H1 (cell line): ENCODE results near the gene FARS2. TPM values are rescaled to one million over a fixed set of nuclear protein-coding genes. Genes with fewer than 3 reads are reported as not detected.

Experiments used
- CTCF ChIA-PET: fragments of 300-600 bp; sonication (Branson Sonifier 250); formaldehyde crosslinking; loops from one replicate; lab custom pipeline; 2021; ENCODE audit not compliant: partially characterized antibody; lab: Charles Lee
- POLR2A ChIA-PET: fragments of 300-600 bp; sonication (Branson Sonifier 250); formaldehyde crosslinking; loops from one replicate; lab custom pipeline; 2021; ENCODE audit warnings: inconsistent platforms; ENCODE audit not compliant: partially characterized antibody; lab: Charles Lee
- DNase-seq, 2 experiments: peaks; one replicate each; pipeline versions ENCODE4 v3.0.0 to v3.0.0-alpha.2; 2010 to 2022; ENCODE audit warnings: low spot score in 2 of 2, low read depth in 1 of 2, mixed read lengths in 1 of 2
- FAIRE-seq: peaks from 2 replicates; lab custom pipeline; 2011; peaks lifted over from hg19 to GRCh38; lab: Jason Lieb, UNC
- H2AFZ ChIP-seq: 2 replicates; pipeline ENCODE4 v1.8.1; 2012; ENCODE audit warnings: low read length, inconsistent platforms
- H2AK5ac ChIP-seq: 2 replicates; pipeline ENCODE4 v1.6.1; 2013; ENCODE audit warnings: low read depth, low read length
- H2BK120ac ChIP-seq: replicated peaks from 2 replicates; pipeline ENCODE3; 2013; ENCODE audit warnings: low read depth, low read length, inconsistent platforms
- H2BK12ac ChIP-seq: 2 replicates; pipeline ENCODE4 v1.6.1; 2013; ENCODE audit warnings: low read depth, low read length
- H2BK15ac ChIP-seq: 2 replicates; pipeline ENCODE4 v1.6.1; 2013; ENCODE audit warnings: low read length
- H2BK20ac ChIP-seq: 2 replicates; pipeline ENCODE4 v1.6.1; 2013; ENCODE audit warnings: low read length
- H2BK5ac ChIP-seq: 2 replicates; pipeline ENCODE4 v1.6.1; 2013; ENCODE audit warnings: low read depth, low read length
- H3K14ac ChIP-seq: 2 replicates; pipeline ENCODE4 v1.6.1; 2013; ENCODE audit warnings: inconsistent platforms; ENCODE audit not compliant: insufficient read length
- H3K18ac ChIP-seq: 2 replicates; pipeline ENCODE4 v1.6.1; 2013; ENCODE audit warnings: low read length; ENCODE audit errors: extremely low read depth
- H3K23ac ChIP-seq: 2 replicates; pipeline ENCODE4 v1.6.1; 2013; ENCODE audit warnings: inconsistent platforms; ENCODE audit not compliant: insufficient read length
- H3K23me2 ChIP-seq: 2 replicates; pipeline ENCODE4 v1.6.1; 2013; ENCODE audit warnings: low read depth, low read length
- H3K27ac ChIP-seq: 2 replicates; pipeline ENCODE4 v1.6.1; 2011; ENCODE audit warnings: low read depth, low read length, inconsistent platforms
- H3K27me3 ChIP-seq, 4 experiments: replicated peaks in 1 of 4; 1 replicate in 1 of 4; 2 replicates in 3 of 4; pipeline versions ENCODE4 v1.6.1 to v1.8.1; 2011 to 2013; ENCODE audit warnings: low read length in 3 of 4, mild to moderate bottlenecking in 3 of 4, inconsistent platforms in 2 of 4, mixed read lengths in 2 of 4, moderate library complexity in 1 of 4; ENCODE audit not compliant: control insufficient read depth in 3 of 4, insufficient read depth in 3 of 4; ENCODE audit errors: extremely low read depth in 1 of 4
- H3K36me3 ChIP-seq, 4 experiments: 2 replicates each; pipeline versions ENCODE4 v1.6.1 to v1.8.1; 2011 to 2013; ENCODE audit warnings: mild to moderate bottlenecking in 4 of 4, low read length in 3 of 4, moderate library complexity in 2 of 4, control low read depth in 1 of 4, inconsistent platforms in 1 of 4; ENCODE audit not compliant: insufficient read depth in 4 of 4, control insufficient read depth in 2 of 4
- H3K4ac ChIP-seq: replicated peaks from 2 replicates; pipeline ENCODE3; 2013; ENCODE audit warnings: low read length, low read depth, mixed read lengths, inconsistent platforms; ENCODE audit not compliant: insufficient read length
- H3K4me1 ChIP-seq, 4 experiments: replicated peaks in 1 of 4; 1 replicate in 1 of 4; 2 replicates in 3 of 4; pipeline versions ENCODE4 v1.6.1 to v1.8.1; 2011 to 2013; ENCODE audit warnings: low read length in 3 of 4, inconsistent platforms in 2 of 4, mixed read lengths in 1 of 4; ENCODE audit not compliant: insufficient read depth in 4 of 4, control insufficient read depth in 3 of 4
- H3K4me2 ChIP-seq, 2 experiments: 2 replicates each; pipeline versions ENCODE4 v1.6.1 to v1.8.1; 2011 to 2013; ENCODE audit warnings: low read depth in 2 of 2, low read length in 2 of 2, control low read depth in 1 of 2, inconsistent platforms in 1 of 2, mild to moderate bottlenecking in 1 of 2; ENCODE audit not compliant: insufficient read depth in 1 of 2
- H3K4me3 ChIP-seq, 4 experiments: fragments of 200-600, 300-600 bp in 1 of 4; sonication (generic), shearing (Covaris generic), sonication (Bioruptor Twin) in 1 of 4; 2 replicates each; pipeline versions ENCODE4 v1.5.1 to v1.8.1; 2011 to 2016; ENCODE audit warnings: low read length in 4 of 4, low read depth in 3 of 4, control low read depth in 2 of 4, inconsistent platforms in 2 of 4, mild to moderate bottlenecking in 2 of 4, mixed read lengths in 1 of 4, moderate library complexity in 1 of 4; ENCODE audit not compliant: insufficient read depth in 2 of 4; ENCODE audit errors: extremely low read depth in 1 of 4
- H3K56ac ChIP-seq: replicated peaks from 2 replicates; pipeline ENCODE3; 2013; ENCODE audit warnings: low read depth, mild to moderate bottlenecking, mixed read lengths, low read length, inconsistent platforms; ENCODE audit not compliant: insufficient read length
- H3K79me1 ChIP-seq: 2 replicates; pipeline ENCODE4 v1.6.1; 2013; ENCODE audit warnings: low read depth, low read length, control low read depth
- H3K79me2 ChIP-seq, 2 experiments: 2 replicates each; pipeline versions ENCODE4 v1.6.1 to v1.8.1; 2012 to 2013; ENCODE audit warnings: low read length in 2 of 2, mild to moderate bottlenecking in 2 of 2, inconsistent platforms in 1 of 2; ENCODE audit not compliant: insufficient read depth in 2 of 2, control insufficient read depth in 1 of 2
- H3K9ac ChIP-seq, 4 experiments: replicated peaks in 1 of 4; 1 replicate in 1 of 4; 2 replicates in 3 of 4; pipeline versions ENCODE4 v1.6.1 to v1.8.1; 2011 to 2013; ENCODE audit warnings: low read depth in 3 of 4, low read length in 3 of 4, control low read depth in 2 of 4, mild to moderate bottlenecking in 2 of 4, moderate library complexity in 2 of 4, inconsistent platforms in 1 of 4; ENCODE audit errors: extremely low read depth in 1 of 4
- H3K9me3 ChIP-seq, 2 experiments: 2 replicates each; pipeline versions ENCODE4 v1.6.1 to v1.8.1; 2012 to 2013; ENCODE audit warnings: mild to moderate bottlenecking in 2 of 2, moderate library complexity in 2 of 2, control low read depth in 1 of 2, inconsistent platforms in 1 of 2, low read depth in 1 of 2, low read length in 1 of 2, mixed read lengths in 1 of 2; ENCODE audit not compliant: insufficient read depth in 2 of 2
- H4K20me1 ChIP-seq, 2 experiments: replicated peaks in 1 of 2; 2 replicates each; pipeline versions ENCODE3 to v1.8.1; 2011 to 2013; ENCODE audit warnings: inconsistent platforms in 2 of 2, low read length in 2 of 2, mild to moderate bottlenecking in 1 of 2; ENCODE audit not compliant: insufficient read depth in 2 of 2, control insufficient read depth in 1 of 2
- H4K5ac ChIP-seq: 2 replicates; pipeline ENCODE4 v1.6.1; 2013; ENCODE audit warnings: low read length, low read depth, mixed read lengths, inconsistent platforms; ENCODE audit not compliant: insufficient read length
- H4K8ac ChIP-seq: 2 replicates; pipeline ENCODE4 v1.8.0; 2013; ENCODE audit warnings: mild to moderate bottlenecking, moderate library complexity, low read length, inconsistent platforms; ENCODE audit not compliant: insufficient read depth; ENCODE audit errors: extremely low read depth
- H4K91ac ChIP-seq: replicated peaks from 2 replicates; pipeline ENCODE3; 2013; ENCODE audit warnings: low read length, mixed read lengths, inconsistent platforms; ENCODE audit not compliant: insufficient read length
- MAFK ChIP-seq: IDR thresholded peaks from 2 replicates; pipeline ENCODE4 v1.6.1; 2012; ENCODE audit warnings: low read depth, mild to moderate bottlenecking, improper control_type of control experiment, low read length
- TAF1 ChIP-seq: IDR thresholded peaks from 2 replicates; pipeline ENCODE4 v1.6.1; 2011; ENCODE audit warnings: mild to moderate bottlenecking, low read depth, low read length
- WGBS, 2 experiments: shearing (Covaris generic) in 1 of 2; methylation state at CpG; one replicate each; pipeline versions ENCODE4 v1.1.6 to v1.1.7; 2013 to 2015; ENCODE audit warnings: low lambda C conversion rate in 2 of 2, mixed read lengths in 2 of 2, inconsistent platforms in 1 of 2, low coverage in 1 of 2, missing lambda C conversion rate in 1 of 2; ENCODE audit not compliant: insufficient replicate concordance in 2 of 2, insufficient coverage in 1 of 2, insufficient read length in 1 of 2; ENCODE audit errors: extremely low coverage in 1 of 2, missing lambda C conversion rate in 1 of 2; 5-methylcytosine and 5-hydroxymethylcytosine counted together
- polyA plus RNA-seq, 7 experiments: library from polyadenylated mRNA; depleted of rRNA in 3 of 7; stranded (reverse) in 5 of 7; unstranded in 2 of 7; fragments of >200 nt in 5 of 7; fragments of 200-250 nt in 2 of 7; gene quantifications; 1 replicate in 5 of 7; 2 replicates in 1 of 7; 4 replicates in 1 of 7; pipeline versions ENCODE4 v1.2.1 to v1.2.3, GENCODE V29; 2011 to 2013; ENCODE audit warnings: missing spikeins in 2 of 7, mixed read lengths in 2 of 7
- total RNA-seq: library from RNA; stranded (reverse); fragmentation: NEBNext Ultra II Directional; extraction: Animal tissue kit (Norgen Biotek cat#: 25700); gene quantifications from 2 replicates; pipeline ENCODE4 v1.2.1, GENCODE V29; 2021

FARS2 gene
- total and polyA plus RNA-seq, 2 of the 8 experiments (the other 6 are each of a cell fraction or from before 2014, with no cell fraction given), result 11.7 to 14.4 TPM

- H3K4me3 ChIP-seq, result no peak overlapping the region
- peaks cover 0 to 6% (median 0%) of the 10 kb centered on the region in 4 experiments; a peak in 1 of 7 replicates for H3K4me1 ChIP-seq
- H3K9ac ChIP-seq, result no peak overlapping the region
- no peaks in the 10 kb centered on the region for H3K23me2 ChIP-seq
- no peak overlapping the region for H4K8ac ChIP-seq
- no peaks in the 10 kb centered on the region for H3K79me1 ChIP-seq
- H3K4ac ChIP-seq, result no peak overlapping the region
- H4K20me1 ChIP-seq, result no peaks in the 10 kb centered on the region
- H4K91ac ChIP-seq, result no peak overlapping the region
- H3K23ac ChIP-seq, result no peak overlapping the region
- no peak overlapping the region for H4K5ac ChIP-seq
- ChIA-PET POLR2A (no interaction called here), CTCF (interaction anchor here (0.6 to 1.6 kb wide), 4 partner anchors 16 to 222 kb away, joined by 3 to 4 read pairs (median 3); no protein-coding TSS in a partner anchor)
- TF ChIP-seq MAFK (0 out of 2 replicates have a peak, but pooled peaks have one; percentile 39), TAF1 (no peak)
- no peak overlapping the region for H2AK5ac ChIP-seq
- H3K36me3 ChIP-seq, result no peaks in the 10 kb centered on the region; a peak in 1 of 8 replicates
- no peak overlapping the region for H2BK20ac ChIP-seq
- no peak overlapping the region for H3K27ac ChIP-seq
- H3K9me3 ChIP-seq, result peaks cover 12% of the 10 kb centered on the region in 2 experiments
- no peak for FAIRE-seq
- no peaks in the 10 kb centered on the region for H3K79me2 ChIP-seq
- H3K56ac ChIP-seq, result no peak overlapping the region
- H3K27me3 ChIP-seq, result no peaks in the 10 kb centered on the region
- no peak overlapping the region for H2BK15ac ChIP-seq
- peak in 1 of 2 experiments; percentile 5 for DNase-seq
- H2BK12ac ChIP-seq, result no peak overlapping the region
- no peak overlapping the region for H2BK5ac ChIP-seq
- H3K4me2 ChIP-seq, result no peak overlapping the region
- H2BK120ac ChIP-seq, result no peak overlapping the region
- H2AFZ ChIP-seq, result no peak overlapping the region
- H3K18ac ChIP-seq, result no peak overlapping the region
- no peak overlapping the region for H3K14ac ChIP-seq
- WGBS, 2 experiments, result 80% methylated on average over 4 of the region's 4 CpGs; no CpG with 5 or more reads in 1 of the 2 experiments
These were observed 383.3 kb downstream of the FARS2 start for GRCh38 chr6:5644523-5645185.
